Measurements from ENCODE around the gene CROT.

GRCh38 chr7:87316097-87316700, 29.3 kb upstream of the CROT start:
- TF ChIP-seq, protein P1, sequence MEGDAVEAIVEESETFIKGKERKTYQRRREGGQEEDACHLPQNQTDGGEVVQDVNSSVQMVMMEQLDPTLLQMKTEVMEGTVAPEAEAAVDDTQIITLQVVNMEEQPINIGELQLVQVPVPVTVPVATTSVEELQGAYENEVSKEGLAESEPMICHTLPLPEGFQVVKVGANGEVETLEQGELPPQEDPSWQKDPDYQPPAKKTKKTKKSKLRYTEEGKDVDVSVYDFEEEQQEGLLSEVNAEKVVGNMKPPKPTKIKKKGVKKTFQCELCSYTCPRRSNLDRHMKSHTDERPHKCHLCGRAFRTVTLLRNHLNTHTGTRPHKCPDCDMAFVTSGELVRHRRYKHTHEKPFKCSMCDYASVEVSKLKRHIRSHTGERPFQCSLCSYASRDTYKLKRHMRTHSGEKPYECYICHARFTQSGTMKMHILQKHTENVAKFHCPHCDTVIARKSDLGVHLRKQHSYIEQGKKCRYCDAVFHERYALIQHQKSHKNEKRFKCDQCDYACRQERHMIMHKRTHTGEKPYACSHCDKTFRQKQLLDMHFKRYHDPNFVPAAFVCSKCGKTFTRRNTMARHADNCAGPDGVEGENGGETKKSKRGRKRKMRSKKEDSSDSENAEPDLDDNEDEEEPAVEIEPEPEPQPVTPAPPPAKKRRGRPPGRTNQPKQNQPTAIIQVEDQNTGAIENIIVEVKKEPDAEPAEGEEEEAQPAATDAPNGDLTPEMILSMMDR (IDR thresholded peaks at IDR 0.05) = no peak
- no peak for TF ChIP-seq POLR2A (IDR thresholded peaks at IDR 0.05)
